HG03066 (cell line): ENCODE data around the gene FGF7.
"Not testable (repeated sequence)": the region's sequence is repeated elsewhere in the genome, so short reads cannot be mapped to it uniquely, and the experiment has no call there.

ENCODE experiments used
- ATAC-seq: cut with Tn5 transposase; IDR thresholded peaks from one replicate; pipeline ENCODE4 v1.9.1; 2021; ENCODE audit warnings: low read depth; ENCODE audit not compliant: unreplicated experiment

FGF7 gene, protein sequence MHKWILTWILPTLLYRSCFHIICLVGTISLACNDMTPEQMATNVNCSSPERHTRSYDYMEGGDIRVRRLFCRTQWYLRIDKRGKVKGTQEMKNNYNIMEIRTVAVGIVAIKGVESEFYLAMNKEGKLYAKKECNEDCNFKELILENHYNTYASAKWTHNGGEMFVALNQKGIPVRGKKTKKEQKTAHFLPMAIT

GRCh38 chr15:49423021-49423420 is at the start of gene FGF7:
FGF7 (plus strand) TSS chr15:49423242; CDS start chr15:49424298, 1,056 bp downstream.
- ATAC-seq = no peak

DNA sequence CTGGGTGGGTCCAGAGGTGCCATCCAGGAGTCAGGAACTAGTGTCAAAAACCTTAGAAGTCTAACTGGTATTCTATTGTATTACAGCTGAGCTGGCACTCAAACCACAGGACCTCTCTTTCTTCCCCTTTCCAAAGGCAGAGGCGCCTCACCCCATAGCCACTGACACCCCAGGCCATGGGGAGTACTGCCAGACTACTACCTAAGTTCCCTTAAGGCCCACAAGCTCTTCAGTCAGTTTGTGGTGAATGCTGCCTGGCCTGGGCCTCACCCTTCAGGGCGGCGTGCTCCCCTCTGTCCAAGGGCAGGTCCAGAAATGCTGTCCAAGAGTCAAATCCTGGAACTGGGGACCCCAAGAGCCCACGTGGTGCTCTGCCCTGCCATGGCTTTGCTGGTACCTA is 43.0 kb upstream of the FGF7 start:
- no peak for ATAC-seq

- ATAC-seq = no peak
Measured at GRCh38 chr15:49380912-49381311, 42.1 kb upstream of the FGF7 start.

DNA sequence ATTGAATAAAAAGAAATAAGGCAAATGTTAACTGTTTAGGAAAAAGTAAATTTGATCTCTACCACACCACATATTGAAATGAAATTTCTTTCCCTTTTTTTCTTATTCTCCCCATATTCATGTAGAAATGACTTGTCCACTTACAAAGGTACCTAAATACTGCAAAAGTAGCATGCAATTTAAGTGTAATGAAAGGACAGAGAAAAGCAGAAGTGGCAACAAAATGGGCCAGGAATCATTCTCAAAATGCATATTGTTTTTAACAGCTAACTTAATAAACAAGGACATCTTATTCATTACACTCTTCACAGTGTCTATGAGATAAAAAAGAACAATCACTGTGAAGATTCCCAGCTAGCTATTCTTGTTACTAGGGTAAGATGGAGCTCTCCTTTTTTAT is 40.6 kb upstream of the FGF7 start:
- ATAC-seq = no peak

GRCh38 chr15:49383266-49383665 is 39.8 kb upstream of the FGF7 start:
- ATAC-seq = no peak

GRCh38 chr15:49387471-49387870 is 35.6 kb upstream of the FGF7 start:
- no peak for ATAC-seq

DNA sequence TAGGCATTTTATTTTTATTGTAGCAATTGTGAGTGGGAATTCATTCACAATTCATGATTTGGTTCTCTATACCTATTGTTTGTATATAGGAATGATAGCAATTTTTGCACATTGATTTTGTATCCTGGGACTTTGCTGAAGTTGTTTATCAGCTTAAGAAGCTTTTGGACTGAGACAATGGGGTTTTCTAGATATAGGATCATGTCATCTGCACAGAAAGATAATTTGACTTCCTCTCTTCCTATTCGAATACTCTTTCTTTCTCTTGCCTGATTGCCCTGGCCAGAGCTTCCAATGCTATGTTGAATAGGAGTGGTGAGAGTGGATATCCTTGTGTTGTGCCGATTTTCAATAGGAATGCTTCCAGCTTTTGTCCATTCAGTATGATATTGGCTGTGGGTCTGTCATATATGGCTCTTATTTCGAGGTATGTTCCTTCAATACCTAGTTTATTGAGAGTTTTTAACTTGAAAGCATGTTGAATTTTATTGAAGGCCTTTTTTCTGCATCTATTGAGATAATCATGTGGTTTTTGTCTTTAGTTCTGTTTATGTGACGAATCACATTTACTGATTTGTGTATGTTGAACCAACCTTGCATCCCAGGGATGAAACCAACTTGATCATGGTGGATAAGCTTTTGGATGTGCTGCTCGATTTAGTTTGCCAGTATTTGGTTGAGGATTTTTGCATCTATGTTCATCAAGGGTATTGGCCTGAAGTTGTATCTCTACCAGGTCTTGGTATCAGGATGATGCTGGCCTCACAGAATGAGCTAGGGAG is 20.3 kb upstream of the FGF7 start:
- not testable (repeated sequence) for ATAC-seq

GRCh38 chr15:49406352-49407118 is 16.5 kb upstream of the FGF7 start:
- ATAC-seq = no peak

GRCh38 chr15:49410641-49411040 is 12.4 kb upstream of the FGF7 start:
- no peak for ATAC-seq

- no peak for ATAC-seq
Measured at GRCh38 chr15:49412797-49413196, 10.2 kb upstream of the FGF7 start.

DNA sequence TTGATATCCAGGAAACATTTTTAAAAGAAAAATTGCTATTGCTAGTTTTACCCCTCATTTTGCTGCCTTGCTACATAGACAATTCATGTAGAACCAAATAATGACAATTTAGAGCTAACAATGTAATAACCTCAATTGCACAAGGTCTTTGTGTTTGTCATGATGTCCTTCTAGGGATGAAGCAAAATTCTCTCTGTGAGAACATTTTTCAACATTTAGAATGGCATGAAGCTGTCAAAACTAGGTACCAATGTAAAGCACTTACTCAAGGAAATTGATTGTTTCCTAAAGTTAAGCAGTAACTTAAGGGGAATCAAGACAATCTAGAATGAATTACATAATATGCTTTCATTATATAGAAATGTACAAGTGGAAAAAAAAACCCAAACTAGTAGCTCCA is 7.9 kb upstream of the FGF7 start:
- no peak for ATAC-seq

DNA sequence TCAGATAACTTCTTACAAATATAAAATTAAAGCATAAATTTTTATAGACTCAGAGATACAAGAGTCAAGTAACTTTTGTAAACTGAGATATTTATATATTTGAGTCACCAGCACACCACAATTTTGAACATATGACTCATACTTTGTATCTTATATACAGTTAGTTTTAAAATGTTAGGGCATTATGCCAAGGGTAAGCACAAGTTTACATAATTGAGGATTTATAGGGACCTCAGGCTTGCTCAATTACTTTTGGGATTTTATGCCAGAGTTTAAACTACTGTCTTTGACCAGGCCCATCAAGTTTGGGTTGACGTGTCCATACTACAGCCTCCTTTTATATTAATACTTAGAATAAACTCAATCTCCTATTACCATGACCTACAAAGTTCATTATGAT is 7.4 kb upstream of the FGF7 start:
- no peak for ATAC-seq

- ATAC-seq = no peak
Measured at GRCh38 chr15:49418811-49419210, 4.2 kb upstream of the FGF7 start.

GRCh38 chr15:49421991-49422390 is 1.1 kb upstream of the FGF7 start:
- no peak for ATAC-seq

DNA sequence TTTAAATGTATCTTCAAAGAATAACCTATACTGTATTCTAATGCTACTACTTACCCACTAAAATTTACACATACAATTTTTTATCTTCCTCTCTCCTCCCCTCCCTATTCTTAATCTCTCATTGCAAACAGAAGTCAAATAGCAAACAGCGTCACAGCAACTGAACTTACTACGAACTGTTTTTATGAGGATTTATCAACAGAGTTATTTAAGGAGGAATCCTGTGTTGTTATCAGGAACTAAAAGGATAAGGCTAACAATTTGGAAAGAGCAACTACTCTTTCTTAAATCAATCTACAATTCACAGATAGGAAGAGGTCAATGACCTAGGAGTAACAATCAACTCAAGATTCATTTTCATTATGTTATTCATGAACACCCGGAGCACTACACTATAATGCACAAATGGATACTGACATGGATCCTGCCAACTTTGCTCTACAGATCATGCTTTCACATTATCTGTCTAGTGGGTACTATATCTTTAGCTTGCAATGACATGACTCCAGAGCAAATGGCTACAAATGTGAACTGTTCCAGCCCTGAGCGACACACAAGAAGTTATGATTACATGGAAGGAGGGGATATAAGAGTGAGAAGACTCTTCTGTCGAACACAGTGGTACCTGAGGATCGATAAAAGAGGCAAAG is 984 bp downstream of the FGF7 start:
- no peak for ATAC-seq

GRCh38 chr15:49424954-49425353 is 1.9 kb downstream of the FGF7 start:
- no peak for ATAC-seq

DNA sequence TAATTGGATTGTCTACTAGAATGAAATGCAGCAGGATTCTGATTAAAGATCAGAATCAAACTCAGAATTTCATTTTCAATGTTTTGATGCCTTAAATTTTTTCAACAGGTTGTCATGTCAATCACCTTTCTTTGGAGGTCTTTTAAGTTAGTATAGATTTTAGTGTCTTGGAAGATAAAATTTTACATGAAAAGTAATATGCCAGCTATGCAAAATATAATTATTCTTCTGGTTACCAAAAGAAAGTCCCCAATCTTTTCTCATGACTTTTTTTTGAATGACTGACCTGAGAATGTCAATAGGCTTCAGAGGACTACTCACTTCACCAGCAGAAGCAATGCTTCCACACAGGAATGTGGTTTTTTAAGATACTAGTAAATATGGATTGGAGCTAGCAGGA is 4.3 kb downstream of the FGF7 start:
- no peak for ATAC-seq

- no peak for ATAC-seq
Measured at GRCh38 chr15:49428409-49429095, 5.5 kb downstream of the FGF7 start.

DNA sequence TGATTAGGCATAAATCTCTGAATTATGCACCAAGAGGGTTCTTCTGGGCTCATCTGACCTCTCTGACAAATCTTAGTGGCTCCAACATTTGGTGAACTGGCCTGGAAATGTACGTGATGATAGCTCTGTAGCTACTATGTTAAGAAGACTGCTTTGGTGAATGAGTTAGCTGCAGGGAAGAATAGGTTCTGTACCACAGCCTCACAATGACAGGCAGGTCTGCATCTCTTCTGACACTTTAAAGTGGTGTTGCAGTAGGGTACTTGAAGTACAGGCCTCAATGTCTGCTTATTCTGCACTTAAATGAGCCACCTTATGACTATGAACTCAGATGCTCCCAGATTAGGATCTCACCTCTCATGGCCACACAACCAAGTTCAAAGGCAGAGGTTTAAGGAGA is 7.0 kb downstream of the FGF7 start:
- no peak for ATAC-seq

GRCh38 chr15:49435174-49435573 is 12.1 kb downstream of the FGF7 start:
- ATAC-seq = no peak

- no peak for ATAC-seq
Measured at GRCh38 chr15:49436751-49437150, 13.7 kb downstream of the FGF7 start.
